Endothelial cell of umbilical vein (primary cell): ENCODE measurements around the gene ITFG1. TPM values are rescaled to one million over a fixed set of nuclear protein-coding genes. Genes with fewer than 3 reads are reported as not detected.

ENCODE experiments used
- BruUV-seq: library from RNA; stranded (reverse); fragments of 400-500 nt; replicated peaks from 2 replicates; lab custom pipeline; 2021; lab: Mats Ljungman, UMichigan
- CTCF ChIA-PET: fragments of 300-600, 350-600 bp; sonication (Branson Sonifier 250); formaldehyde crosslinking; loops from one replicate; lab custom pipeline; 2021; ENCODE audit warnings: antibody characterized with exemption, inconsistent platforms; lab: Charles Lee
- POLR2A ChIA-PET: fragments of 300-600, 350-600 bp; sonication (Branson Sonifier 250); formaldehyde crosslinking; loops from one replicate; lab custom pipeline; 2021; ENCODE audit warnings: antibody characterized with exemption, inconsistent platforms; lab: Charles Lee
- DNase-seq: peaks from one replicate; pipeline ENCODE4 v3.0.0-alpha.2; 2011; ENCODE audit warnings: low read depth, low spot score
- FAIRE-seq: peaks from 2 replicates; lab custom pipeline; 2011; peaks lifted over from hg19 to GRCh38; lab: Jason Lieb, UNC
- H2AFZ ChIP-seq: 2 replicates; pipeline ENCODE4 v1.6.0; 2012; ENCODE audit warnings: low read depth, low read length, control low read depth, inconsistent platforms
- H3K27ac ChIP-seq: 2 replicates; pipeline ENCODE4 v1.5.1; 2011; ENCODE audit warnings: low read depth, mild to moderate bottlenecking, control low read depth, low read length, moderate library complexity; ENCODE audit not compliant: insufficient read depth
- H3K27me3 ChIP-seq, 2 experiments: 2 replicates each; pipeline versions ENCODE4 v1.6.0 to v1.6.1; 2011; ENCODE audit warnings: low read length in 2 of 2, mixed read lengths in 1 of 2; ENCODE audit not compliant: control insufficient read depth in 2 of 2, insufficient read depth in 2 of 2
- H3K36me3 ChIP-seq, 2 experiments: 2 replicates in 1 of 2; 3 replicates in 1 of 2; pipeline ENCODE4 v1.5.1; 2011; ENCODE audit warnings: low read length in 2 of 2, mild to moderate bottlenecking in 1 of 2, moderate library complexity in 1 of 2; ENCODE audit not compliant: control insufficient read depth in 2 of 2, insufficient read depth in 2 of 2; ENCODE audit errors: extremely low read depth in 1 of 2
- H3K4me1 ChIP-seq: 3 replicates; pipeline ENCODE4 v1.5.1; 2011; ENCODE audit warnings: mild to moderate bottlenecking, low read length; ENCODE audit not compliant: control insufficient read depth, insufficient read depth; ENCODE audit errors: extremely low read depth
- H3K4me2 ChIP-seq: 2 replicates; pipeline ENCODE4 v1.6.1; 2011; ENCODE audit warnings: low read length, control low read depth, mixed read lengths; ENCODE audit not compliant: insufficient read depth
- H3K4me3 ChIP-seq, 3 experiments: fragments of 200-600 bp in 1 of 3; sonication (generic), shearing (Covaris generic) in 1 of 3; replicated peaks in 1 of 3; 2 replicates each; pipeline ENCODE4 v1.5.1; 2011 to 2016; ENCODE audit warnings: control low read depth in 3 of 3, low read length in 3 of 3, mild to moderate bottlenecking in 2 of 3, inconsistent platforms in 1 of 3, low read depth in 1 of 3, moderate library complexity in 1 of 3; ENCODE audit not compliant: insufficient read depth in 1 of 3
- H3K79me2 ChIP-seq: 2 replicates; pipeline ENCODE4 v1.6.0; 2012; ENCODE audit warnings: low read length, inconsistent platforms; ENCODE audit not compliant: control insufficient read depth, insufficient read depth
- H3K9ac ChIP-seq: replicated peaks from 2 replicates; pipeline ENCODE3; 2011; ENCODE audit warnings: low read length, control low read depth; ENCODE audit not compliant: insufficient read depth; ENCODE audit errors: extremely low read depth
- H3K9me1 ChIP-seq: replicated peaks from 3 replicates; pipeline ENCODE4 v1.6.0; 2011; ENCODE audit warnings: mild to moderate bottlenecking, low read length; ENCODE audit not compliant: control insufficient read depth, insufficient read depth; ENCODE audit errors: extremely low read depth
- H3K9me3 ChIP-seq: replicated peaks from 2 replicates; pipeline ENCODE4 v1.5.1; 2012; ENCODE audit warnings: low read length, inconsistent platforms; ENCODE audit not compliant: control insufficient read depth, insufficient read depth
- H4K20me1 ChIP-seq: replicated peaks from 2 replicates; pipeline ENCODE3; 2011; ENCODE audit warnings: mild to moderate bottlenecking, low read length; ENCODE audit not compliant: control insufficient read depth, insufficient read depth; ENCODE audit errors: extremely low read depth
- CTCF ChIP-seq, 2 donors: IDR thresholded peaks; 1 replicate in 1 of 2; 2 replicates in 1 of 2; pipeline ENCODE4 v1.5.1; 2011; ENCODE audit warnings: low read length in 2 of 2, mild to moderate bottlenecking in 2 of 2, moderate library complexity in 2 of 2, control low read depth in 1 of 2, inconsistent platforms in 1 of 2, low read depth in 1 of 2; ENCODE audit not compliant: insufficient read depth in 1 of 2; ENCODE audit errors: extremely low read depth in 1 of 2
- EZH2 ChIP-seq: IDR thresholded peaks from 2 replicates; pipeline ENCODE4 v1.6.1; 2012; ENCODE audit warnings: borderline replicate concordance, low read depth, mild to moderate bottlenecking, moderate library complexity, low read length, inconsistent platforms; ENCODE audit not compliant: severe bottlenecking
- FOS ChIP-seq: IDR thresholded peaks from 2 replicates; pipeline ENCODE4 v1.6.1; 2011; ENCODE audit warnings: mild to moderate bottlenecking, low read length, moderate library complexity, borderline replicate concordance; ENCODE audit not compliant: insufficient read depth
- GATA2 ChIP-seq: IDR thresholded peaks from 2 replicates; pipeline ENCODE4 v1.7.0; 2011; ENCODE audit warnings: low read depth, mild to moderate bottlenecking, moderate library complexity, mixed read lengths, low read length; ENCODE audit not compliant: insufficient read length, insufficient read depth
- JUN ChIP-seq: IDR thresholded peaks from 2 replicates; pipeline ENCODE4 v1.6.1; 2011; ENCODE audit warnings: borderline replicate concordance, low read depth; ENCODE audit not compliant: insufficient read length, insufficient read depth
- MAX ChIP-seq: IDR thresholded peaks from 2 replicates; pipeline ENCODE4 v1.6.1; 2011; ENCODE audit not compliant: insufficient read depth, insufficient read length
- MYC ChIP-seq: IDR thresholded peaks from one replicate; pipeline ENCODE4 v1.6.1; 2011; ENCODE audit warnings: mild to moderate bottlenecking, low read depth, low read length
- POLR2A ChIP-seq: IDR thresholded peaks from 2 replicates; pipeline ENCODE4 v1.6.1; 2012; ENCODE audit warnings: low read depth, mild to moderate bottlenecking, control low read depth, low read length
- POLR2AphosphoS5 ChIP-seq: IDR thresholded peaks from 2 replicates; pipeline ENCODE4 v1.6.1; 2012; ENCODE audit warnings: low read depth, mild to moderate bottlenecking, control low read depth, low read length, moderate library complexity; ENCODE audit not compliant: insufficient read depth
- dilution Hi-C: fragments of 300-500 bp; cut with MboI; formaldehyde crosslinking; loops from one replicate; pipeline ENCODE4 v1.15.0; 2019; ENCODE audit warnings: low sequenced_read_pairs; ENCODE audit not compliant: extremely low pct_ligation_motif_present
- intact Hi-C: fragments of 100-400 bp; cut with micrococcal nuclease; formaldehyde crosslinking; loops from one replicate; pipeline ENCODE4 v1.10.0; 2022
- polyA plus RNA-seq, 4 experiments: library from polyadenylated mRNA; depleted of rRNA in 3 of 4; stranded (reverse) in 3 of 4; unstranded in 1 of 4; fragments of >200 nt; gene quantifications; 2 replicates each; pipeline versions ENCODE4 v1.2.1 to v1.2.3, GENCODE V29; 2011 to 2012; ENCODE audit warnings: missing spikeins in 1 of 4
- total RNA-seq: library from RNA; stranded (reverse); gene quantifications from 2 replicates; pipeline ENCODE4 v1.2.3, GENCODE V29; 2021

Gene ITFG1
- total and polyA plus RNA-seq, 2 donors (not counting 3 experiments of a cell fraction or from before 2014, with no cell fraction given) = 32.1 to 44.2 TPM

- H3K4me2 ChIP-seq = no peak overlapping the region
- H3K4me3 ChIP-seq = no peak overlapping the region
- peaks cover 8% of the 10 kb centered on the region for H4K20me1 ChIP-seq
- TF ChIP-seq MYC = no peak
- BruUV-seq = no TSS peak
- H3K9me1 ChIP-seq = no peaks in the 10 kb centered on the region
- no peak overlapping the region for H2AFZ ChIP-seq
- H3K27ac ChIP-seq = no peak overlapping the region
- peaks cover 18% of the 10 kb centered on the region for H3K79me2 ChIP-seq
- H3K4me1 ChIP-seq = no peaks in the 10 kb centered on the region
- FAIRE-seq (no peak), DNase-seq (no peak)
- no peaks in the 10 kb centered on the region for H3K36me3 ChIP-seq
- ChIA-PET CTCF (no interaction called here), POLR2A (no interaction called here)
- intact Hi-C loops = no loop called here
- H3K27me3 ChIP-seq = no peaks in the 10 kb centered on the region
- no peaks in the 10 kb centered on the region for H3K9me3 ChIP-seq
- dilution Hi-C loops = no loop called here
- no peak overlapping the region for H3K9ac ChIP-seq
Measured at GRCh38 chr16:47481698-47482374, 21.0 kb upstream of the ITFG1 start.

- no peaks in the 10 kb centered on the region for H3K4me1 ChIP-seq
- H2AFZ ChIP-seq = no peak overlapping the region
- peaks cover 13% of the 10 kb centered on the region for H3K79me2 ChIP-seq
- H3K27me3 ChIP-seq = no peaks in the 10 kb centered on the region
- ChIA-PET POLR2A (no interaction called here), CTCF (no interaction called here)
- H4K20me1 ChIP-seq = peaks cover 5% of the 10 kb centered on the region
- H3K36me3 ChIP-seq = no peaks in the 10 kb centered on the region
- H3K4me2 ChIP-seq = no peak overlapping the region
- no peak for FAIRE-seq
- no peak overlapping the region for H3K27ac ChIP-seq
- TF ChIP-seq POLR2AphosphoS5 = no peak
- no peak for TF ChIP-seq MAX
- no peak for TF ChIP-seq EZH2
- no peak for TF ChIP-seq CTCF (IDR thresholded peaks at IDR 0.05; ENCODE audit: extremely low read depth in 1 of 2, insufficient read depth in 1 of 2, low read depth in 1 of 2, low read length in 2 of 2)
- no peak for TF ChIP-seq FOS
- TF ChIP-seq JUN = no peak
- TF ChIP-seq GATA2 = no peak
- TF ChIP-seq POLR2A = no peak
- no peaks in the 10 kb centered on the region for H3K9me1 ChIP-seq
- dilution Hi-C loops = no loop called here
- no TSS peak for BruUV-seq
- no peak overlapping the region for H3K9ac ChIP-seq
- DNase-seq = no peak
- intact Hi-C loops = no loop called here
- no peak overlapping the region for H3K4me3 ChIP-seq
- no peaks in the 10 kb centered on the region for H3K9me3 ChIP-seq
Measured at GRCh38 chr16:47480410-47480809, 19.5 kb upstream of the ITFG1 start.
